Measurements from ENCODE around the gene ERCC1.

DNA sequence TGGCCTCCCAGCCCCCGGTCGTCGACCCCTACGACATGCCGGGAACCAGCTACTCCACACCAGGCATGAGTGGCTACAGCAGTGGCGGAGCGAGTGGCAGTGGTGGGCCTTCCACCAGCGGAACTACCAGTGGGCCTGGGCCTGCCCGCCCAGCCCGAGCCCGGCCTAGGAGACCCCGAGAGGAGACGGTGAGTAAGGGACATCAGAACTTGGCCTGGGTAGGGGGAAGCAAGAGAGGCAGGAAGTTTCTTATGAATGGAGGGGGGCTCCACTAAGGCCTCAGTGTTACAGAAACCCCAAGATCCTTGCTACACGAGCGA, 47.0 kb upstream of the ERCC1 start:
- TF ChIP-seq, protein P1, sequence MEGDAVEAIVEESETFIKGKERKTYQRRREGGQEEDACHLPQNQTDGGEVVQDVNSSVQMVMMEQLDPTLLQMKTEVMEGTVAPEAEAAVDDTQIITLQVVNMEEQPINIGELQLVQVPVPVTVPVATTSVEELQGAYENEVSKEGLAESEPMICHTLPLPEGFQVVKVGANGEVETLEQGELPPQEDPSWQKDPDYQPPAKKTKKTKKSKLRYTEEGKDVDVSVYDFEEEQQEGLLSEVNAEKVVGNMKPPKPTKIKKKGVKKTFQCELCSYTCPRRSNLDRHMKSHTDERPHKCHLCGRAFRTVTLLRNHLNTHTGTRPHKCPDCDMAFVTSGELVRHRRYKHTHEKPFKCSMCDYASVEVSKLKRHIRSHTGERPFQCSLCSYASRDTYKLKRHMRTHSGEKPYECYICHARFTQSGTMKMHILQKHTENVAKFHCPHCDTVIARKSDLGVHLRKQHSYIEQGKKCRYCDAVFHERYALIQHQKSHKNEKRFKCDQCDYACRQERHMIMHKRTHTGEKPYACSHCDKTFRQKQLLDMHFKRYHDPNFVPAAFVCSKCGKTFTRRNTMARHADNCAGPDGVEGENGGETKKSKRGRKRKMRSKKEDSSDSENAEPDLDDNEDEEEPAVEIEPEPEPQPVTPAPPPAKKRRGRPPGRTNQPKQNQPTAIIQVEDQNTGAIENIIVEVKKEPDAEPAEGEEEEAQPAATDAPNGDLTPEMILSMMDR (IDR thresholded peaks at IDR 0.05): no peak
- TF ChIP-seq EP300 (IDR thresholded peaks at IDR 0.05): no peak

All from ovary (tissue), 3 donors.